OCI-LY7 (cell line): ENCODE measurements around the gene KMT2B.

Experiments
- EZH2phosphoT487 ChIP-seq: fragments of 200-600 bp; sonication (generic); IDR thresholded peaks from 2 replicates; pipeline ENCODE4 v1.6.1; 2018; ENCODE audit warnings: low read depth, borderline replicate concordance, mild to moderate bottlenecking, mixed run types, antibody characterized with exemption, low read length, moderate library complexity, mixed read lengths
- TF ChIP-seq, protein P1 (sequence below): fragments of 200-600 bp; sonication (generic); conservative IDR thresholded peaks from 2 replicates; pipeline ENCODE4 v1.5.1; 2014; ENCODE audit warnings: mild to moderate bottlenecking, antibody characterized with exemption, low read length, moderate library complexity, mixed read lengths

DNA sequence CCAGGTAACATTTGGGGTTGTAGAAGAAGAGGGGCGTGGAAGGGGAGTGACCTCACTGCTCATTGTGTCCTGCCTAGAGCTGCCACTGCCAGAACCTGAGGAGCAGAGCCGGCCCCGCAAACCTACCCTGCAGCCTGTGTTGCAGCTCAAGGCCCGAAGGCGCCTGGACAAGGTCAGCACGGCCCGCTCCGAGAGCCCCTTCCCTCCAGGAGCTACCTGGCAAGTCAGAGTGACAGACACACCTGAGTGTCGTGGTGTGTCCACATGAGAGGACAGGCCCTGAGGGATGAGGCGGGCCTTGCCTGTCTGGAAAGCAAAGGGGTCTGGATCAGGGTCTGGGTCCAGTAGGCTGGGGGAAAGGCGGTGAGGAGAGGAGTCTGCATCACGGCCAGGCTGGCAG is 6.8 kb downstream of the KMT2B start:
- TF ChIP-seq, protein P1, sequence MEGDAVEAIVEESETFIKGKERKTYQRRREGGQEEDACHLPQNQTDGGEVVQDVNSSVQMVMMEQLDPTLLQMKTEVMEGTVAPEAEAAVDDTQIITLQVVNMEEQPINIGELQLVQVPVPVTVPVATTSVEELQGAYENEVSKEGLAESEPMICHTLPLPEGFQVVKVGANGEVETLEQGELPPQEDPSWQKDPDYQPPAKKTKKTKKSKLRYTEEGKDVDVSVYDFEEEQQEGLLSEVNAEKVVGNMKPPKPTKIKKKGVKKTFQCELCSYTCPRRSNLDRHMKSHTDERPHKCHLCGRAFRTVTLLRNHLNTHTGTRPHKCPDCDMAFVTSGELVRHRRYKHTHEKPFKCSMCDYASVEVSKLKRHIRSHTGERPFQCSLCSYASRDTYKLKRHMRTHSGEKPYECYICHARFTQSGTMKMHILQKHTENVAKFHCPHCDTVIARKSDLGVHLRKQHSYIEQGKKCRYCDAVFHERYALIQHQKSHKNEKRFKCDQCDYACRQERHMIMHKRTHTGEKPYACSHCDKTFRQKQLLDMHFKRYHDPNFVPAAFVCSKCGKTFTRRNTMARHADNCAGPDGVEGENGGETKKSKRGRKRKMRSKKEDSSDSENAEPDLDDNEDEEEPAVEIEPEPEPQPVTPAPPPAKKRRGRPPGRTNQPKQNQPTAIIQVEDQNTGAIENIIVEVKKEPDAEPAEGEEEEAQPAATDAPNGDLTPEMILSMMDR, result no peak
- TF ChIP-seq EZH2phosphoT487, result no peak
